Ovary (tissue), 3 donors: ENCODE measurements around the gene DSP.

Source experiments
- CTCF ChIP-seq, 3 donors: fragments of 450-650 bp in 2 of 3; fragments of 200-600 bp in 1 of 3; IDR thresholded peaks; one replicate each; pipeline versions ENCODE4 v1.5.1 to v1.8.0; 2016 to 2022; ENCODE audit warnings: antibody characterized with exemption in 3 of 3, mild to moderate bottlenecking in 1 of 3
- POLR2A ChIP-seq: fragments of 450-650 bp; IDR thresholded peaks from one replicate; pipeline ENCODE4 v1.6.1; 2017; ENCODE audit warnings: antibody characterized with exemption, mild to moderate bottlenecking, moderate library complexity
- donor health status: DM: no; HTN: no; CAD: no.

- TF ChIP-seq CTCF (IDR thresholded peaks at IDR 0.05) (no peak), POLR2A (no peak)
Measured at GRCh38 chr6:7566107-7566506, 24.6 kb downstream of the DSP start.
